Upper lobe of left lung (tissue), 6 donors: ENCODE results near the gene ADIG. TPM values are rescaled to one million over a fixed set of nuclear protein-coding genes. Genes with fewer than 3 reads are reported as not detected.

Experiments used
- ATAC-seq, 2 donors: fragments of 200-7000 bp; cut with Tn5 transposase; one replicate each; pipeline ENCODE4 v1.9.1; 2022; ENCODE audit warnings: mild to moderate bottlenecking in 2 of 2, moderate library complexity in 2 of 2; ENCODE audit not compliant: low FRiP score in 2 of 2
- DNase-seq, 2 donors: peaks; one replicate each; pipeline ENCODE4 v3.0.0-alpha.2; 2019 to 2020
- H3K27ac ChIP-seq, 4 donors: fragments of 200-600 bp; sonication (generic); one replicate each; pipeline ENCODE4 v1.5.1; 2016 to 2019
- H3K27me3 ChIP-seq, 4 donors: fragments of 200-600 bp; sonication (generic); one replicate each; pipeline ENCODE4 v1.5.1; 2017 to 2019
- H3K36me3 ChIP-seq, 4 donors: fragments of 200-600 bp; sonication (generic); one replicate each; pipeline ENCODE4 v1.5.1; 2016 to 2019
- H3K4me1 ChIP-seq, 4 donors: fragments of 200-600 bp; sonication (generic); one replicate each; pipeline ENCODE4 v1.5.1; 2018 to 2019
- H3K4me3 ChIP-seq, 4 donors: fragments of 200-600 bp; sonication (generic); one replicate each; pipeline ENCODE4 v1.5.1; 2017 to 2019; ENCODE audit warnings: mild to moderate bottlenecking in 2 of 4, moderate library complexity in 1 of 4
- H3K9me3 ChIP-seq, 4 donors: fragments of 200-600 bp; sonication (generic); one replicate each; pipeline ENCODE4 v1.5.1; 2018 to 2019
- EP300 ChIP-seq, 4 donors: sonication (generic); formaldehyde crosslinking; IDR thresholded peaks; one replicate each; pipeline ENCODE4 v1.5.1; 2017; ENCODE audit warnings: antibody characterized with exemption in 4 of 4, control low read depth in 2 of 4
- POLR2A ChIP-seq, 4 donors: fragments of 450-650 bp; IDR thresholded peaks; one replicate each; pipeline ENCODE4 v1.5.1; 2016 to 2017; ENCODE audit warnings: antibody characterized with exemption in 4 of 4, mild to moderate bottlenecking in 2 of 4
- POLR2AphosphoS5 ChIP-seq, 2 donors: sonication (generic); formaldehyde crosslinking; IDR thresholded peaks; one replicate each; pipeline ENCODE4 v1.5.1; 2017; ENCODE audit warnings: antibody characterized with exemption in 2 of 2
- WGBS, 2 donors: methylation state at CpG; one replicate each; pipeline ENCODE4 v1.1.5; 2017 to 2018; 5-methylcytosine and 5-hydroxymethylcytosine counted together
- total RNA-seq, 6 donors: library from RNA; depleted of rRNA in 4 of 6; stranded (reverse); fragments of >200 nt in 4 of 6; gene quantifications; one replicate each; pipeline versions ENCODE4 v1.1.0 to v1.2.1, GENCODE V29; 2016 to 2021
- TF ChIP-seq, protein P1 (sequence below), 6 experiments: fragments of 450-650 bp in 4 of 6; fragments of 200-600 bp in 2 of 6; sonication (generic) in 2 of 6; IDR thresholded peaks; one replicate each; pipeline ENCODE4 v1.5.1; 2016 to 2019; ENCODE audit warnings: antibody characterized with exemption in 6 of 6
- donor health status: DM: no; HTN: no; CAD: no; lungs with moderate emphysema.
- donor health status: DM: no; HTN: yes; CAD: no; lungs with severe emphysema.

The ADIG gene
- total RNA-seq, 6 donors from 2014 or later = 0.29 TPM; not detected in 5

DNA sequence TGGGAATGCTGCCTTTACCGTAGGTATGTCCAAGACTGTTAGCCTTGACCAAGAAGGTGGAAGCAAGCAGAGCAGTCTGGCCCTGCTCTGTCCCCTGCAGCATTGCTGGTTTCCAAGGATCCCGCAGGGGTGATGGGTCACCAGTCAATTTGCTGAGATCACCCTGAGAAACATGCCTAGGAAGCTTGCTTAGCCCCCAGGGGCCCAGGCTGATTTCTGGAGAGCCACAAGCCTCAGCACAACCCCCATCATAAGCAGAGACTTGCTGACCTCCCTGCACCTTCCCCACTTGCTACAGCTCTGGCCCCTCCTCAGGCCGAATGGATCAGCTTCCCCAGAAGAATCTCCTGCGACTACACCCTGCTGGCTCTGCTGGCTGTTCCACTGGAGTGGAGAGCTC lies 42.1 kb downstream of the ADIG start:
- 71 to 77% methylated on average over 4 of the region's 4 CpGs for WGBS, 2 donors
- Histone ChIP-seq H3K4me1 (no peaks in the 10 kb centered on the region), H3K27ac (no peak overlapping the region), H3K4me3 (no peak overlapping the region), H3K27me3 (no peaks in the 10 kb centered on the region), H3K36me3 (no peaks in the 10 kb centered on the region), H3K9me3 (no peaks in the 10 kb centered on the region)
- DNase-seq = no peak
- no peak for ATAC-seq
- TF ChIP-seq POLR2A (IDR thresholded peaks at IDR 0.05) = no peak
- TF ChIP-seq POLR2AphosphoS5 (IDR thresholded peaks at IDR 0.05) = no peak

DNA sequence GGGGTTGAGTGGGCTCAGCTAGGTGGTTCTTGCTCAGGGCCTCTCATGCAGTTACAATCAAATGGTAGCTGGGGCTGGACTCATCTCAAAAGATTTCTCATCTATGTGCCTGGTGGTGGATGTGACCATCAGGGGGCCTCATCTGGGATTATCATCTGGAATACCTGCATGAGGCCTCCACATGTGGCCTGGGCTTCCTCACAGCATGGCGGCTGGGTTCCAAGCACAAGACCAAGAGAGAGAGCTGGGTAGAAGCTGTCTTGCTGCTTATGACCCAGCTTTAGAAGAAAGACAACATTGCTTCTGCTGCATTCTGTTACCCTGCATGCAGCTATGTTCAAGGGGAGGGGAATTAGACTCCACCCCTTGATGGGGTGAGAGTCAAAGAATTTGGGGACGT lies 43.1 kb downstream of the ADIG start:
- Histone ChIP-seq H3K36me3 (no peaks in the 10 kb centered on the region), H3K27me3 (no peaks in the 10 kb centered on the region), H3K9me3 (no peaks in the 10 kb centered on the region), H3K4me1 (no peaks in the 10 kb centered on the region), H3K27ac (no peak overlapping the region), H3K4me3 (no peak overlapping the region)
- DNase-seq (no peak), ATAC-seq (no peak)
- no peak for TF ChIP-seq POLR2AphosphoS5 (IDR thresholded peaks at IDR 0.05)
- no peak for TF ChIP-seq POLR2A (IDR thresholded peaks at IDR 0.05)
- TF ChIP-seq, protein P1, sequence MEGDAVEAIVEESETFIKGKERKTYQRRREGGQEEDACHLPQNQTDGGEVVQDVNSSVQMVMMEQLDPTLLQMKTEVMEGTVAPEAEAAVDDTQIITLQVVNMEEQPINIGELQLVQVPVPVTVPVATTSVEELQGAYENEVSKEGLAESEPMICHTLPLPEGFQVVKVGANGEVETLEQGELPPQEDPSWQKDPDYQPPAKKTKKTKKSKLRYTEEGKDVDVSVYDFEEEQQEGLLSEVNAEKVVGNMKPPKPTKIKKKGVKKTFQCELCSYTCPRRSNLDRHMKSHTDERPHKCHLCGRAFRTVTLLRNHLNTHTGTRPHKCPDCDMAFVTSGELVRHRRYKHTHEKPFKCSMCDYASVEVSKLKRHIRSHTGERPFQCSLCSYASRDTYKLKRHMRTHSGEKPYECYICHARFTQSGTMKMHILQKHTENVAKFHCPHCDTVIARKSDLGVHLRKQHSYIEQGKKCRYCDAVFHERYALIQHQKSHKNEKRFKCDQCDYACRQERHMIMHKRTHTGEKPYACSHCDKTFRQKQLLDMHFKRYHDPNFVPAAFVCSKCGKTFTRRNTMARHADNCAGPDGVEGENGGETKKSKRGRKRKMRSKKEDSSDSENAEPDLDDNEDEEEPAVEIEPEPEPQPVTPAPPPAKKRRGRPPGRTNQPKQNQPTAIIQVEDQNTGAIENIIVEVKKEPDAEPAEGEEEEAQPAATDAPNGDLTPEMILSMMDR (IDR thresholded peaks at IDR 0.05) = no peak
- no peak for TF ChIP-seq EP300 (IDR thresholded peaks at IDR 0.05)
- 83 to 86% methylated on average over 2 of the region's 2 CpGs for WGBS, 2 donors

DNA sequence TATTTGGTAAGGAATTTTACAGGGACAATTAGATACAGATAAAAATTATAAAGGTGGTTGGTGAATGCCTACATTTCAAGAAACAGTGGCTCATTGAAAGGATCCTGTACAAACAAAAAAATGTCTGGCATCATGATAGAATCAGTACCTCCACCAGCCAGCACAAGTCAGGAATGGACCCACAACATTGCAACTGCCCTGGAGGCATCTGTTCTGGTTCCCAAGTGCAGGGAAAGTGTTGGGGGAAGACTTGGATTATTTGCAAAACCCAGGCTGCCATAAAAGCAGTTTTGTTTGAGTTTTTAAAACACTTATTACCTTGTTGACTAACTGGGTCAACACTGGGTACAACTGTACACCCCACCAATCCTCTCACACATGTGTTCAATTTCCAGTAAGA lies 44.9 kb downstream of the ADIG start:
- no peaks in the 10 kb centered on the region for H3K4me1 ChIP-seq
- no peaks in the 10 kb centered on the region for H3K9me3 ChIP-seq
- no peak overlapping the region for H3K27ac ChIP-seq
- no peaks in the 10 kb centered on the region for H3K36me3 ChIP-seq
- DNase-seq (no peak), ATAC-seq (no peak)
- H3K4me3 ChIP-seq = no peak overlapping the region
- H3K27me3 ChIP-seq = no peaks in the 10 kb centered on the region
- TF ChIP-seq, protein P1 (IDR thresholded peaks at IDR 0.05) = no peak
- TF ChIP-seq POLR2AphosphoS5 (IDR thresholded peaks at IDR 0.05) = no peak

DNA sequence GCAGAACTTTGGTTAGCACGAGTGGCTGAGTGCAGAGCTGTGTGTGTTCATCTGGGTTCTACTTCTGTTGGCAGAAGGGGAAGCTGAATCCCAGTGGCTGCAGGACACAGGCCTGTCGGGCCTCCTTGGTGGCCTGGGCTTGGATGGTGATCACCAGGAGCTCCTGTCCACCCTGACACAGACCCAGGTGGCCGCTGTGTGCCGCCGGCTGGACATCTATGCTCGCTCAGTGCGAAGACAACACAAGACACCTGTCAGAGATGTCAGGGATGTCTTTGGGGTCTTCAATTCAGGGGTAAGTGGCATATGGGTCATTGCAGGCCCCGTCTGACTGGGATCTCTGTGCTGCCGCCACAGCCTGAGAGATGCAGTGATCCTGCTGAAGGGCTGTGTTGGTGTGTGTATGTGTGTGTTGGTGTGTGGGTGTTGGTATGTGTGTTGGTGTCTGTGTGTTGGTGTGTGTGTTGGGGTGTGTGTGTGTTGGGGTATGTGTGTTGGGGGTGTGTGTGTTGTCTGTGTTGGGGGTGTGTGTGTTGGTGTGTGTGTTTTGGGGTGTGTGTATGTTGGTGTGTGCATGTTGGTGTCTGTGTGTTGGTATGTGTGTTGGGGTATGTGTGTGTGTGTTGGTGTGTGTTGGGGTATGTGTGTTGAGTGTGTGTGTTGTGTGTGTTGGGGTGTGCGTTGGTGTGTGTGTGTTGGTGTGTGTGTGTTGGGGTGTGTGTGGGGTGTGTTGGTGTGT lies 46.1 kb downstream of the ADIG start:
- 90 to 91% methylated on average over 8 to 10 of the region's 10 CpGs for WGBS, 2 donors
- H3K27ac ChIP-seq = no peak overlapping the region
- no peaks in the 10 kb centered on the region for H3K27me3 ChIP-seq
- ATAC-seq = no peak
- H3K9me3 ChIP-seq = no peaks in the 10 kb centered on the region
- TF ChIP-seq, protein P1 (IDR thresholded peaks at IDR 0.05) = no peak
- TF ChIP-seq EP300 (IDR thresholded peaks at IDR 0.05) = no peak
- TF ChIP-seq POLR2A (IDR thresholded peaks at IDR 0.05) = no peak
- no peak for TF ChIP-seq POLR2AphosphoS5 (IDR thresholded peaks at IDR 0.05)
- H3K4me3 ChIP-seq = no peak overlapping the region
- peak in 1 of 2 donors; percentile 65 for DNase-seq
- no peaks in the 10 kb centered on the region for H3K36me3 ChIP-seq
- no peaks in the 10 kb centered on the region for H3K4me1 ChIP-seq

DNA sequence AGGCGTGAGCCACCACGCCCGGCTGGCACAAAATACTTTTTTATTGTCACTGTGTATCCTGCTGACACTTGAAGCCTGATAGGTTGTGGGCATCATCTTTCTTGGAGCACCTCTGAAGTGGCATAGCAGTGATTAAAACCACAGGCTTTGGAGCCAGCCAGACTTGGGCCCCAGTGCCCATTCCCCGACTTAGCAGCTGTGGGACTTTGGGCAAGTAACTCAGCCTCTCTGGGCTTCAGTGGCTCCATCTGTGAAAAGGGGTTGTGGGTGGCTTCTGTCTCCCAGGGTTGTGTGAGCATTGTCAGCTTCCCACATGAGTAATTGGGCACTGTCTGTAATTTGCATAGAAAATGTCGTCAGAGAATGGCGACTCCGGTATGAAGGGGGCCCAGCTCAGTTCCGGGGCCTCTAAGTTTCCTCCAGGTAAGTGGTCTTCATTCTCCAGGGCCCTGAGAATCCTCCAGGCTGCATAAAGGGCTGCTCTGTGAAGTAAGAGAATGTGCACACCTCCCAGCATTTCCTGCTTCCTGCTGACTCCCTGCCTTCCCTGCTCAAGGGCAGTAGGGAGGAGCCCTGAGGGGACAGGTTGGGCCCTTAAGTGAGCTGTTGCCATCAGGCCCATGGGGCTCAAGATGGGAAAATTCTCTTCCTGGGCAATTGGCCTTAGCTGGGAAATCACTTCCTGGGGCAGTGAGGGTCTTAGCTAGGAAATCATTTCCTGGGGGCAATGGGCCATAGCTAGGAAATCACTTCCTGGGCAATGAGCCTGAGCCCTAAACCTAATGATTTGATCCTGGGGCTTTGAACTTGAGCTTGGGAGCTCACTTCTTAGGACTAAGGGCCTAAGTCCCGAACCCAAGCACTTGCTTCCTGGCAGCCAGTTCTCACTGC lies 47.8 kb downstream of the ADIG start:
- 77 to 89% methylated on average over 5 to 9 of the region's 9 CpGs for WGBS, 2 donors
- ATAC-seq = no peak

More for the DNA sequence above, 47.8 kb downstream of the ADIG start:
- Histone ChIP-seq H3K4me3 (no peak overlapping the region), H3K4me1 (peaks cover 0 to 4% (median 0%) of the 10 kb centered on the region in 4 donors), H3K9me3 (no peaks in the 10 kb centered on the region), H3K27ac (no peak overlapping the region), H3K27me3 (no peaks in the 10 kb centered on the region), H3K36me3 (no peaks in the 10 kb centered on the region)
- no peak for DNase-seq
- TF ChIP-seq POLR2A (IDR thresholded peaks at IDR 0.05) (no peak), POLR2AphosphoS5 (IDR thresholded peaks at IDR 0.05) (no peak), EP300 (IDR thresholded peaks at IDR 0.05) (no peak)
- TF ChIP-seq, protein P1 (IDR thresholded peaks at IDR 0.05) = no peak
